GM10266 (cell line): ENCODE data around the gene OTUB2.

Experiments
- DNase-seq: peaks from one replicate; pipeline ENCODE4 v3.0.0; 2012; ENCODE audit errors: extremely low spot score
- TF ChIP-seq, protein P1 (sequence below): IDR thresholded peaks from 2 replicates; pipeline ENCODE4 v1.5.1; 2012; ENCODE audit warnings: mild to moderate bottlenecking, low read depth; ENCODE audit not compliant: control insufficient read depth, insufficient read depth; ENCODE audit errors: missing control alignments

The OTUB2 gene

DNA sequence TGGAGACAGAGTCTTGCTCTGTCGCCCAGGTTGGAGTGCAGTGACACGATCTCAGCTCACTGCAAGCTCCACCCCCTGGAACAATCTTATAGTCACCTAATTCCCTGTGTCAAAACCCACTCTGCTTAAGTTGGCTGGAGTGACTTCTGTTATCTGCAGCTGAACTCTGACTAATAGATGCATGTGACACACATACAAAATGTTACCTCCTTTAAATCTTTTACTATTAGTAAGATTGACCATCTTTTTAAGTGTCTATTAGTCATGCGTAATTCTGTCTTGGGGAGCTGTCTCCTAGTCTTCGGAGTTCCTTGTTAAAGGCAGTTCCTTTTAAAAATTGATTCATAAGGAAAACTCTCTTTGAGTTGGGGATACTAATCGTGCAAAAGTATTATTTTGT is 62.4 kb downstream of the OTUB2 start:
- DNase-seq = no peak
- TF ChIP-seq, protein P1, sequence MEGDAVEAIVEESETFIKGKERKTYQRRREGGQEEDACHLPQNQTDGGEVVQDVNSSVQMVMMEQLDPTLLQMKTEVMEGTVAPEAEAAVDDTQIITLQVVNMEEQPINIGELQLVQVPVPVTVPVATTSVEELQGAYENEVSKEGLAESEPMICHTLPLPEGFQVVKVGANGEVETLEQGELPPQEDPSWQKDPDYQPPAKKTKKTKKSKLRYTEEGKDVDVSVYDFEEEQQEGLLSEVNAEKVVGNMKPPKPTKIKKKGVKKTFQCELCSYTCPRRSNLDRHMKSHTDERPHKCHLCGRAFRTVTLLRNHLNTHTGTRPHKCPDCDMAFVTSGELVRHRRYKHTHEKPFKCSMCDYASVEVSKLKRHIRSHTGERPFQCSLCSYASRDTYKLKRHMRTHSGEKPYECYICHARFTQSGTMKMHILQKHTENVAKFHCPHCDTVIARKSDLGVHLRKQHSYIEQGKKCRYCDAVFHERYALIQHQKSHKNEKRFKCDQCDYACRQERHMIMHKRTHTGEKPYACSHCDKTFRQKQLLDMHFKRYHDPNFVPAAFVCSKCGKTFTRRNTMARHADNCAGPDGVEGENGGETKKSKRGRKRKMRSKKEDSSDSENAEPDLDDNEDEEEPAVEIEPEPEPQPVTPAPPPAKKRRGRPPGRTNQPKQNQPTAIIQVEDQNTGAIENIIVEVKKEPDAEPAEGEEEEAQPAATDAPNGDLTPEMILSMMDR = no peak

DNA sequence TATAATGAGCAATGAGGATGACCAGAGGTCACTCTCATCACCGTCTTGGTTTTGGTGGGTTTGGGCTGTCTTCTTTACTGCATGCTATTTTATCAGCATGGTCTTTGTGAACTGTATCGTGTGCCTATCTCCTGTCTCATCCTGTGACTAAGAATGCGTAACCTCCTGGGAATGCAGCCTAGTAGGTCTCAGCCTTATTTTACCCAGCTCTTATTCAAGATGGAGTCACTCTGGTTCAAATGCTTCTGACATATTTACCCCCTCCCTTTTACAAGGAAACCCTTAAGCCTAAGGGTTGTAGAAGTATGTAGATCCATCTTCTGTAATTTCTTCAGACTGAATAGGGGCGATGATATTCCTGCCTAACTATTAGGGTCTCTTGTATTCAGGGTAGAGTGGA is 63.3 kb downstream of the OTUB2 start:
- TF ChIP-seq, protein P1 = no peak
- no peak for DNase-seq

DNA sequence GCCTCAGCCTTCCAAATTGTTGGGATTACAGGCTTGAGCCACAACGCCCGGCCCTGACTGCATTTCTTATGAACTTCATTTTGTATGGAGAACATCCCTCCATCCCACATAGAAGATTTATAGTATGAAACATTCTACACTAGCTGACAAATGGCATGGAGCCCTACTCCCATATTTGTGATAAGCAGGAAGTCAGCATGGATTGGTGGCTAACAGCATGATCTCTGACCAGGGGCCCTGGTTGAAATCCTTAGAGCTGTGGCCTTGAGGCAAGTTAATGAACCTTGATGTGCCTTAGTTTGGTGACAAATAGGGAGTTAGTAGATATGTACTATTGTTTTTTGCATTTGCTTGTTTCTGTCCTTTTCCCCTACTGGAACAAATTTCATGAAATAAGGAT is 67.3 kb downstream of the OTUB2 start:
- TF ChIP-seq, protein P1 = no peak
- DNase-seq = no peak

DNA sequence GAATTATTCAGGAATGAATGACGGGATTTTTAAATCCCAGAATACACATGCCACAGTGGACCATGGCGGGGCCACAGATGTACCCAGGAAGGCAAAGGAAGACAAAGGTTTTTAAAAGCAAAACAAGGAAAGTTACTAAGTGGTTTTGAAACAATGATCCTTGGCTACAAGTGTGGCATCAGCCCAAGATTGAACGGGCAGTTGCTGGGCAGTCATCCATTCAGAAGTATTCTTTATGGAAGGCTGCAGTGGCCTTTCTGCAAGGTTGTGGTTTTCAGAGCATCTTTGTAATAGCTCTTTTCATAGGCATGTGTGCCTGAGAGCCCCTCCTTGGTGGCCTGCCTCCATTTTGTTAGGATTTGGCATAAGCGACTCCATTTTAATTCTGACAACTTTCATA is 71.0 kb downstream of the OTUB2 start:
- TF ChIP-seq, protein P1 = no peak
- DNase-seq = no peak
